Measurements from ENCODE around the gene ZFP30. TPM values are rescaled to one million over a fixed set of nuclear protein-coding genes. Genes with fewer than 3 reads are reported as not detected.

ZFP30 gene
- total and polyA plus RNA-seq, 4 donors: 0.74 to 5.8 (median 3.4) TPM

- Histone ChIP-seq H3K27me3 (ENCODE audit: control insufficient read depth in 4 of 4, insufficient read depth in 4 of 4, low read length in 3 of 4) (no peaks in the 10 kb centered on the region), H3K27ac (ENCODE audit: low read depth in 1 of 2, low read length in 2 of 2) (peak overlapping the region; percentile 94 to 97), H3K4me3 (ENCODE audit: low read depth in 1 of 3, low read length in 3 of 3) (peak overlapping the region; percentile 77 to 95 (median 90)), H3K9ac (ENCODE audit: low read depth in 1 of 2, low read length in 2 of 2) (peak overlapping the region; percentile 41 to 53), H3K36me3 (ENCODE audit: control insufficient read depth in 4 of 4, insufficient read depth in 3 of 4, low read depth in 1 of 4, low read length in 3 of 4) (peaks cover 1 to 14% (median 10%) of the 10 kb centered on the region in 4 donors), H3K4me1 (ENCODE audit: control insufficient read depth in 4 of 4, insufficient read depth in 4 of 4, low read length in 3 of 4) (peaks cover 0 to 10% (median 8%) of the 10 kb centered on the region in 4 donors), H3K9me3 (ENCODE audit: control insufficient read depth in 4 of 4, low read length in 3 of 4) (peaks cover 10 to 34% (median 14%) of the 10 kb centered on the region in 4 donors)
- DNase-seq (ENCODE audit: low spot score): no peak
- TF ChIP-seq EGR1 (IDR thresholded peaks at IDR 0.05; ENCODE audit: low read depth in 2 of 2): no peak
- WGBS: 3% methylated on average over 9 of the region's 9 CpGs
Measured at GRCh38 chr19:37593996-37594303, 61.3 kb downstream of the ZFP30 start.

GRCh38 chr19:37583340-37583739 is 71.9 kb downstream of the ZFP30 start:
- WGBS: 79% methylated on average over 2 of the region's 2 CpGs
- Histone ChIP-seq H3K27ac (ENCODE audit: low read depth in 1 of 2, low read length in 2 of 2) (no peak overlapping the region), H3K9me3 (ENCODE audit: control insufficient read depth in 4 of 4, low read length in 3 of 4) (peaks cover 47 to 93% (median 77%) of the 10 kb centered on the region in 4 donors), H3K36me3 (ENCODE audit: control insufficient read depth in 4 of 4, insufficient read depth in 3 of 4, low read depth in 1 of 4, low read length in 3 of 4) (peaks cover 16 to 82% (median 73%) of the 10 kb centered on the region in 4 donors), H3K9ac (ENCODE audit: low read depth in 1 of 2, low read length in 2 of 2) (no peak overlapping the region), H3K27me3 (ENCODE audit: control insufficient read depth in 4 of 4, insufficient read depth in 4 of 4, low read length in 3 of 4) (no peaks in the 10 kb centered on the region), H3K4me1 (ENCODE audit: control insufficient read depth in 4 of 4, insufficient read depth in 4 of 4, low read length in 3 of 4) (no peaks in the 10 kb centered on the region), H3K4me3 (ENCODE audit: low read depth in 1 of 3, low read length in 3 of 3) (peak overlapping the region in 2 of 3 donors; percentile 68 to 75)
- TF ChIP-seq CTCF (IDR thresholded peaks at IDR 0.05; ENCODE audit: low read depth, low read length, missing input control) (no peak), JUND (IDR thresholded peaks at IDR 0.05) (no peak), ATF3 (IDR thresholded peaks at IDR 0.05) (no peak), SP1 (IDR thresholded peaks at IDR 0.05) (no peak), YY1 (IDR thresholded peaks at IDR 0.05) (no peak), HNF4A (conservative IDR thresholded peaks at IDR 0.05) (no peak), GABPA (IDR thresholded peaks at IDR 0.05 in 1 of 2, conservative IDR thresholded peaks at IDR 0.05 in 1 of 2) (no peak), EGR1 (IDR thresholded peaks at IDR 0.05; ENCODE audit: low read depth in 2 of 2) (no peak), TAF1 (conservative IDR thresholded peaks at IDR 0.05) (no peak), HNF4G (IDR thresholded peaks at IDR 0.05) (no peak), REST (IDR thresholded peaks at IDR 0.05) (no peak), NR2F2 (IDR thresholded peaks at IDR 0.05) (no peak), MAX (IDR thresholded peaks at IDR 0.05) (no peak), RXRA (IDR thresholded peaks at IDR 0.05) (no peak), FOXA2 (IDR thresholded peaks at IDR 0.05) (no peak), RAD21 (IDR thresholded peaks at IDR 0.05) (no peak), FOXA1 (IDR thresholded peaks at IDR 0.05) (no peak), ZBTB33 (IDR thresholded peaks at IDR 0.05) (no peak)
- DNase-seq (ENCODE audit: low spot score): no peak

All from liver (tissue), 9 donors.